Adrenal gland (tissue), 5 donors: ENCODE results near the gene CNTN1.

ENCODE experiments used
- CTCF ChIP-seq, 6 experiments: fragments of 450-650 bp in 4 of 6; fragments of 200-600 bp in 2 of 6; sonication (generic) in 1 of 6; IDR thresholded peaks; 1 replicate in 5 of 6; 2 replicates in 1 of 6; pipeline versions ENCODE4 v1.5.1 to v1.8.0; 2016 to 2021; ENCODE audit warnings: antibody characterized with exemption in 6 of 6, mild to moderate bottlenecking in 2 of 6, moderate library complexity in 1 of 6
- POLR2A ChIP-seq, 2 donors: fragments of 450-650 bp; IDR thresholded peaks; one replicate each; pipeline ENCODE4 v1.6.1; 2017; ENCODE audit warnings: antibody characterized with exemption in 2 of 2, mild to moderate bottlenecking in 2 of 2, moderate library complexity in 1 of 2
- donor health status: DM: no; HTN: no; CAD: no.

DNA sequence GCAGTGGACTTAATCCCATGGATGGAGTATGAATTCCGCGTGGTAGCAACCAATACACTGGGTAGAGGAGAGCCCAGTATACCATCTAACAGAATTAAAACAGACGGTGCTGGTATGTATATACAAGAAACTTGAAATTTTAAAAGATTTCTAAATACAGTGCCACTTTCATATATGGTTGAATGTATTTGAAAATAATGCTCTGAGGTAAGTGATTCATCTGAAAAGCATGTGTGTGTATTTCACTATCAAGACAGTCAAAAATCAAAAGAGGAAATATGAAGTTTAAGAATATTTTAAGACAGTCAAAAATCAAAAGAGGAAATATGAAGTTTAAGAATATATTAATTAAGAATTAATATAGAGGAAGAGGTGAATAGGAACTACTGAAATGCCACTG is 300.9 kb downstream of the CNTN1 start:
- no peak for TF ChIP-seq CTCF (IDR thresholded peaks at IDR 0.05)
- TF ChIP-seq POLR2A (IDR thresholded peaks at IDR 0.05) = no peak
